Endothelial cell of umbilical vein (primary cell): Measurements from ENCODE around the gene TEK. TPM values are rescaled to one million over a fixed set of nuclear protein-coding genes. Genes with fewer than 3 reads are reported as not detected.

Source experiments
- BruUV-seq: library from RNA; stranded (reverse); fragments of 400-500 nt; replicated peaks from 2 replicates; lab custom pipeline; 2021; lab: Mats Ljungman, UMichigan
- CTCF ChIA-PET: fragments of 300-600, 350-600 bp; sonication (Branson Sonifier 250); formaldehyde crosslinking; loops from one replicate; lab custom pipeline; 2021; ENCODE audit warnings: antibody characterized with exemption, inconsistent platforms; lab: Charles Lee
- POLR2A ChIA-PET: fragments of 300-600, 350-600 bp; sonication (Branson Sonifier 250); formaldehyde crosslinking; loops from one replicate; lab custom pipeline; 2021; ENCODE audit warnings: antibody characterized with exemption, inconsistent platforms; lab: Charles Lee
- DNase-seq: peaks from one replicate; pipeline ENCODE4 v3.0.0-alpha.2; 2011; ENCODE audit warnings: low read depth, low spot score
- FAIRE-seq: peaks from 2 replicates; lab custom pipeline; 2011; peaks lifted over from hg19 to GRCh38; lab: Jason Lieb, UNC
- H2AFZ ChIP-seq: 2 replicates; pipeline ENCODE4 v1.6.0; 2012; ENCODE audit warnings: low read depth, low read length, control low read depth, inconsistent platforms
- H3K27ac ChIP-seq: 2 replicates; pipeline ENCODE4 v1.5.1; 2011; ENCODE audit warnings: low read depth, mild to moderate bottlenecking, control low read depth, low read length, moderate library complexity; ENCODE audit not compliant: insufficient read depth
- H3K27me3 ChIP-seq, 2 experiments: 2 replicates each; pipeline versions ENCODE4 v1.6.0 to v1.6.1; 2011; ENCODE audit warnings: low read length in 2 of 2, mixed read lengths in 1 of 2; ENCODE audit not compliant: control insufficient read depth in 2 of 2, insufficient read depth in 2 of 2
- H3K36me3 ChIP-seq, 2 experiments: 2 replicates in 1 of 2; 3 replicates in 1 of 2; pipeline ENCODE4 v1.5.1; 2011; ENCODE audit warnings: low read length in 2 of 2, mild to moderate bottlenecking in 1 of 2, moderate library complexity in 1 of 2; ENCODE audit not compliant: control insufficient read depth in 2 of 2, insufficient read depth in 2 of 2; ENCODE audit errors: extremely low read depth in 1 of 2
- H3K4me1 ChIP-seq: 3 replicates; pipeline ENCODE4 v1.5.1; 2011; ENCODE audit warnings: mild to moderate bottlenecking, low read length; ENCODE audit not compliant: control insufficient read depth, insufficient read depth; ENCODE audit errors: extremely low read depth
- H3K4me2 ChIP-seq: 2 replicates; pipeline ENCODE4 v1.6.1; 2011; ENCODE audit warnings: low read length, control low read depth, mixed read lengths; ENCODE audit not compliant: insufficient read depth
- H3K4me3 ChIP-seq, 3 experiments: fragments of 200-600 bp in 1 of 3; sonication (generic), shearing (Covaris generic) in 1 of 3; replicated peaks in 1 of 3; 2 replicates each; pipeline ENCODE4 v1.5.1; 2011 to 2016; ENCODE audit warnings: control low read depth in 3 of 3, low read length in 3 of 3, mild to moderate bottlenecking in 2 of 3, inconsistent platforms in 1 of 3, low read depth in 1 of 3, moderate library complexity in 1 of 3; ENCODE audit not compliant: insufficient read depth in 1 of 3
- H3K79me2 ChIP-seq: 2 replicates; pipeline ENCODE4 v1.6.0; 2012; ENCODE audit warnings: low read length, inconsistent platforms; ENCODE audit not compliant: control insufficient read depth, insufficient read depth
- H3K9ac ChIP-seq: replicated peaks from 2 replicates; pipeline ENCODE3; 2011; ENCODE audit warnings: low read length, control low read depth; ENCODE audit not compliant: insufficient read depth; ENCODE audit errors: extremely low read depth
- H3K9me1 ChIP-seq: replicated peaks from 3 replicates; pipeline ENCODE4 v1.6.0; 2011; ENCODE audit warnings: mild to moderate bottlenecking, low read length; ENCODE audit not compliant: control insufficient read depth, insufficient read depth; ENCODE audit errors: extremely low read depth
- H3K9me3 ChIP-seq: replicated peaks from 2 replicates; pipeline ENCODE4 v1.5.1; 2012; ENCODE audit warnings: low read length, inconsistent platforms; ENCODE audit not compliant: control insufficient read depth, insufficient read depth
- H4K20me1 ChIP-seq: replicated peaks from 2 replicates; pipeline ENCODE3; 2011; ENCODE audit warnings: mild to moderate bottlenecking, low read length; ENCODE audit not compliant: control insufficient read depth, insufficient read depth; ENCODE audit errors: extremely low read depth
- CTCF ChIP-seq, 2 donors: IDR thresholded peaks; 1 replicate in 1 of 2; 2 replicates in 1 of 2; pipeline ENCODE4 v1.5.1; 2011; ENCODE audit warnings: low read length in 2 of 2, mild to moderate bottlenecking in 2 of 2, moderate library complexity in 2 of 2, control low read depth in 1 of 2, inconsistent platforms in 1 of 2, low read depth in 1 of 2; ENCODE audit not compliant: insufficient read depth in 1 of 2; ENCODE audit errors: extremely low read depth in 1 of 2
- EZH2 ChIP-seq: IDR thresholded peaks from 2 replicates; pipeline ENCODE4 v1.6.1; 2012; ENCODE audit warnings: borderline replicate concordance, low read depth, mild to moderate bottlenecking, moderate library complexity, low read length, inconsistent platforms; ENCODE audit not compliant: severe bottlenecking
- FOS ChIP-seq: IDR thresholded peaks from 2 replicates; pipeline ENCODE4 v1.6.1; 2011; ENCODE audit warnings: mild to moderate bottlenecking, low read length, moderate library complexity, borderline replicate concordance; ENCODE audit not compliant: insufficient read depth
- GATA2 ChIP-seq: IDR thresholded peaks from 2 replicates; pipeline ENCODE4 v1.7.0; 2011; ENCODE audit warnings: low read depth, mild to moderate bottlenecking, moderate library complexity, mixed read lengths, low read length; ENCODE audit not compliant: insufficient read length, insufficient read depth
- JUN ChIP-seq: IDR thresholded peaks from 2 replicates; pipeline ENCODE4 v1.6.1; 2011; ENCODE audit warnings: borderline replicate concordance, low read depth; ENCODE audit not compliant: insufficient read length, insufficient read depth
- MAX ChIP-seq: IDR thresholded peaks from 2 replicates; pipeline ENCODE4 v1.6.1; 2011; ENCODE audit not compliant: insufficient read depth, insufficient read length
- MYC ChIP-seq: IDR thresholded peaks from one replicate; pipeline ENCODE4 v1.6.1; 2011; ENCODE audit warnings: mild to moderate bottlenecking, low read depth, low read length
- POLR2A ChIP-seq: IDR thresholded peaks from 2 replicates; pipeline ENCODE4 v1.6.1; 2012; ENCODE audit warnings: low read depth, mild to moderate bottlenecking, control low read depth, low read length
- POLR2AphosphoS5 ChIP-seq: IDR thresholded peaks from 2 replicates; pipeline ENCODE4 v1.6.1; 2012; ENCODE audit warnings: low read depth, mild to moderate bottlenecking, control low read depth, low read length, moderate library complexity; ENCODE audit not compliant: insufficient read depth
- dilution Hi-C: fragments of 300-500 bp; cut with MboI; formaldehyde crosslinking; loops from one replicate; pipeline ENCODE4 v1.15.0; 2019; ENCODE audit warnings: low sequenced_read_pairs; ENCODE audit not compliant: extremely low pct_ligation_motif_present
- intact Hi-C: fragments of 100-400 bp; cut with micrococcal nuclease; formaldehyde crosslinking; loops from one replicate; pipeline ENCODE4 v1.10.0; 2022
- polyA plus RNA-seq, 4 experiments: library from polyadenylated mRNA; depleted of rRNA in 3 of 4; stranded (reverse) in 3 of 4; unstranded in 1 of 4; fragments of >200 nt; gene quantifications; 2 replicates each; pipeline versions ENCODE4 v1.2.1 to v1.2.3, GENCODE V29; 2011 to 2012; ENCODE audit warnings: missing spikeins in 1 of 4
- total RNA-seq: library from RNA; stranded (reverse); gene quantifications from 2 replicates; pipeline ENCODE4 v1.2.3, GENCODE V29; 2021

Gene TEK
- total and polyA plus RNA-seq, 2 donors (not counting 3 experiments of a cell fraction or from before 2014, with no cell fraction given) = 26.9 to 44.1 TPM

GRCh38 chr9:27176971-27177370 lies 67.9 kb downstream of the TEK start:
- CTCF ChIA-PET = no interaction called here
- H3K9me1 ChIP-seq = no peaks in the 10 kb centered on the region
- no peaks in the 10 kb centered on the region for H3K79me2 ChIP-seq
- peak; percentile 65 for DNase-seq
- no peak overlapping the region for H2AFZ ChIP-seq
- dilution Hi-C loops (no loop called here), intact Hi-C loops (no loop called here)
- peak; percentile 81 for FAIRE-seq
- H3K4me2 ChIP-seq = no peak overlapping the region
- TF ChIP-seq EZH2 = no peak
- no peak for TF ChIP-seq POLR2AphosphoS5
- no peak for TF ChIP-seq GATA2
- TF ChIP-seq MYC = no peak
- no peak for TF ChIP-seq FOS
- TF ChIP-seq POLR2A = no peak
- no peak for TF ChIP-seq MAX
- no peak for TF ChIP-seq CTCF (IDR thresholded peaks at IDR 0.05; ENCODE audit: extremely low read depth in 1 of 2, insufficient read depth in 1 of 2, low read depth in 1 of 2, low read length in 2 of 2)
- no peak for TF ChIP-seq JUN
- POLR2A ChIA-PET = no interaction called here
- no peak overlapping the region for H3K4me3 ChIP-seq
- no peak overlapping the region for H3K27ac ChIP-seq
- H4K20me1 ChIP-seq = no peaks in the 10 kb centered on the region
- peaks cover 16% of the 10 kb centered on the region for H3K4me1 ChIP-seq
- peaks cover 5 to 7% of the 10 kb centered on the region in 2 experiments for H3K36me3 ChIP-seq
- BruUV-seq = no TSS peak
- H3K9ac ChIP-seq = no peak overlapping the region
- H3K9me3 ChIP-seq = no peaks in the 10 kb centered on the region
- H3K27me3 ChIP-seq = no peaks in the 10 kb centered on the region
